Measurements from ENCODE around the gene TYMS. TPM values are rescaled to one million over a fixed set of nuclear protein-coding genes. Genes with fewer than 3 reads are reported as not detected.

TYMS gene
- total and polyA plus RNA-seq, 4 experiments from 2014 or later = 0.33 TPM; not detected in 3

DNA sequence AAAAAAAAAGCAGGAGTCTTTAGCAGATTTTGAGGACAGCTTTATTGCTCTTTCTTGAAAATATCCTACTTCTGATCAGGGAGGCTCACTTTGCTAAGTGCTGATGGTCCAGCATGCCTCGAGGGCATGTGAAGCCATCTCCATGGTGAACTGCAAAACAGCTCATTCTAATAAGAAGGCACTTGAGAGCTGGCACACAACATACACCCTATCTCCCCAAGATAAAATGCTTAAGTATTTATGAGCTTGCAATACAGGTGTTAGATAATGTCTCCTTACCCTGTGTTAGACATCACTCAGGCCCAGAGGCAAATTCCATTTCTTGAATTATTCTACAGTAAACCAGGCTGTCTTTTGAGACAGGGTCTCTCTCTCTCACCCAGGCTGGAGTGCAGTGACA is 52.3 kb downstream of the TYMS start:
- intact Hi-C loops (cut with micrococcal nuclease) = loop anchor here (2.0 to 10.0 kb wide), 2 partner anchors 55 to 85 kb away; partner anchors contain the start of gene TYMS
- Mint-ChIP-seq H3K4me1 (peaks cover 30 to 44% (median 36%) of the 10 kb centered on the region in 4 donors), H3K4me3 (peak overlapping the region in 4 of 8 donors; percentile 17 to 52 (median 34)), H3K9me3 (peaks cover 0 to 2% (median 0%) of the 10 kb centered on the region in 8 donors), H3K36me3 (peaks cover 21 to 31% of the 10 kb centered on the region in 2 donors), H3K27ac (peak overlapping the region in 5 of 7 donors; percentile 33 to 83 (median 54)), H3K27me3 (no peaks in the 10 kb centered on the region)
- H3K9me3 ChIP-seq (ENCODE audit: control insufficient read depth in 1 of 2, low read length in 2 of 2) = no peaks in the 10 kb centered on the region
- H3K27ac ChIP-seq (ENCODE audit: low read depth, low read length) = no peak overlapping the region
- H3K27me3 ChIP-seq (ENCODE audit: insufficient read depth, low read length) = no peaks in the 10 kb centered on the region
- H3K4me3 ChIP-seq (ENCODE audit: low read length in 2 of 2) = no peak overlapping the region
- peaks cover 22% of the 10 kb centered on the region for H3K4me1 ChIP-seq (ENCODE audit: insufficient read depth, low read length)
- H3K36me3 ChIP-seq (ENCODE audit: insufficient read depth, low read length) = peaks cover 13% of the 10 kb centered on the region
- no peak for DNase-seq
- ChIA-PET CTCF (ENCODE audit: partially characterized antibody) (interaction anchor here (1.4 to 1.5 kb wide), 2 partner anchors 121 to 130 kb away, joined by 3 to 5 read pairs; no protein-coding TSS in a partner anchor), POLR2A (ENCODE audit: partially characterized antibody) (interaction anchor here (0.7 to 2.3 kb wide), 2 partner anchors 103 to 120 kb away, joined by 3 to 8 read pairs; no protein-coding TSS in a partner anchor)

DNA sequence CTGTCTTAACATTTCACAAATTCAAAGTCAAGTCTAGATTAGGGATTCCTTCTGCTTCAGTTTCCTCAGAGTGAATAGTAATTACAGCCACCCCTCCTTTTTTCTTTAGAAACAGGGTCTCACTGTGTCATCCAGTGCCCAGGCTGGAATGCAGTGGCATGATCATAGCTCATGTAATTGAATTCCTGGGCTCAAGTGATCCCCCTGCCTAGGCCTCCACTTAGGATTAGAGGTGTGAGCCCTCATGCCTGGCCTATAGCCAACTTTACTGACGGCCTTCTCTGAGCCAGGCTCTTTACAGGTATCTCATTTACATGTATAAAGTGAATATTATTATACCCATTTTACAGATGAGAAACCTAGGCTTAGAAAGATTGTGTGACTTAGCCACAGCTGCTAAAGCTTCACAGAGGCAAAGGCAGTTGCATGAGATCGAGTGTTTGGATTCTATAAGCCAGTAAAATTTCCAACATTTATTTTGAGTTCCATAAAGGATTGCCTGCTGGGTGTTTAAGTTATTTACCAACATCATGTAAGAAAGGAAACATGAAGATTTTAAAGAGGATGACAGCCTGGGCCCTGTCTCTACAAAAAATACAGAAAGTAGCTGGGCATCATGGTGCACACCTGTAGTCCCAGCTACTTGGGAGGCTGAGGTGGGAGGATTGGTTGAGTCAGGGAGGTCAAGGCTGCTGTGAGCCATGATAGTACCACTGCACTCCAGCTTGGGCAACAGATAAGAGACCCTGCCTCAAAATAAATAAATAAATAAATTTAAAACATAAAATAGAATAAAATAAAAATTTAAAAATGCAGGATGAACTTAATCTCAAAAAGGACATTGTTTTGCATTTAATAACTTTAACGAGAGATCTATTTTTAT is 53.2 kb downstream of the TYMS start:
- Histone ChIP-seq H3K4me3 (ENCODE audit: low read length in 2 of 2) (peak overlapping the region; percentile 93), H3K4me1 (ENCODE audit: insufficient read depth, low read length) (peaks cover 22% of the 10 kb centered on the region), H3K36me3 (ENCODE audit: insufficient read depth, low read length) (peaks cover 10% of the 10 kb centered on the region), H3K9me3 (ENCODE audit: control insufficient read depth in 1 of 2, low read length in 2 of 2) (no peaks in the 10 kb centered on the region), H3K27ac (ENCODE audit: low read depth, low read length) (peak overlapping the region; percentile 73), H3K27me3 (ENCODE audit: insufficient read depth, low read length) (no peaks in the 10 kb centered on the region)
- H3K27ac Mint-ChIP-seq = peak overlapping the region in 6 of 7 donors; percentile 75 to 98 (median 95)
- peak overlapping the region; percentile 49 to 96 (median 92) for H3K4me3 Mint-ChIP-seq
- POLR2A ChIA-PET (ENCODE audit: partially characterized antibody) = interaction anchor here (0.7 to 2.3 kb wide), 2 partner anchors 102 to 119 kb away, joined by 3 to 8 read pairs; no protein-coding TSS in a partner anchor
- CTCF ChIA-PET (ENCODE audit: partially characterized antibody) = interaction anchor here (1.0 to 3.0 kb wide), 4 partner anchors 87 to 129 kb away, joined by 3 to 10 read pairs (median 4); no protein-coding TSS in a partner anchor
- H3K36me3 Mint-ChIP-seq = peaks cover 12 to 23% of the 10 kb centered on the region in 2 donors
- H3K27me3 Mint-ChIP-seq = no peaks in the 10 kb centered on the region
- peaks cover 0 to 7% (median 2%) of the 10 kb centered on the region in 8 donors for H3K9me3 Mint-ChIP-seq
- H3K4me1 Mint-ChIP-seq = peaks cover 24 to 44% (median 33%) of the 10 kb centered on the region in 4 donors
- intact Hi-C loops (cut with micrococcal nuclease) = loop anchor here (1.0 to 10.0 kb wide), 3 partner anchors 56 to 102 kb away; partner anchors contain the start of genes TYMS and YES1
- DNase-seq = no peak

DNA sequence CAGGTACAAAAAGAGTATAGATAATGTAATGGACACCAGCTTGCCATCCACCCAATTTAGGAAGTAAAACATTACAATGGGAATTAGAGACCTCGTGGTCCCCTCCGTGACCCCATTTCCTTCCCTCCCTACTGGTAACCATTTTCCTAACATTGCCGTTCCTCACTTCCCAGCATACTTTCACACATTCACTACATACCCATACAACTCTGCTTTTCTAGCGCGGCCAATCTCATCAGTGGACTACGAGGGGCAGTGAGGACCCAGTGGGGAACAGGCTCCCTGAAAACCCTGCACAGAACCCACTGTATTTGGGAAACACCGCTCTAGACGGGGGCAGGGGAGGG is 53.8 kb downstream of the TYMS start:
- peaks cover 0 to 7% (median 2%) of the 10 kb centered on the region in 8 donors for H3K9me3 Mint-ChIP-seq
- no peak for DNase-seq
- peak overlapping the region; percentile 94 to 98 (median 97) for H3K27ac Mint-ChIP-seq
- Histone ChIP-seq H3K9me3 (ENCODE audit: control insufficient read depth in 1 of 2, low read length in 2 of 2) (no peaks in the 10 kb centered on the region), H3K36me3 (ENCODE audit: insufficient read depth, low read length) (peaks cover 5% of the 10 kb centered on the region), H3K4me1 (ENCODE audit: insufficient read depth, low read length) (peaks cover 22% of the 10 kb centered on the region), H3K4me3 (ENCODE audit: low read length in 2 of 2) (peak overlapping the region; percentile 93), H3K27me3 (ENCODE audit: insufficient read depth, low read length) (no peaks in the 10 kb centered on the region), H3K27ac (ENCODE audit: low read depth, low read length) (peak overlapping the region; percentile 73)
- H3K4me3 Mint-ChIP-seq = peak overlapping the region; percentile 79 to 96 (median 92)
- H3K36me3 Mint-ChIP-seq = peaks cover 12 to 17% of the 10 kb centered on the region in 2 donors
- ChIA-PET POLR2A (ENCODE audit: partially characterized antibody) (interaction anchor here (2.3 kb wide), 1 partner anchor 102 kb away, joined by 8 read pairs; no protein-coding TSS in a partner anchor), CTCF (ENCODE audit: partially characterized antibody) (interaction anchor here (1.0 to 3.0 kb wide), 3 partner anchors 87 to 128 kb away, joined by 3 to 10 read pairs (median 4); no protein-coding TSS in a partner anchor)
- intact Hi-C loops (cut with micrococcal nuclease) = loop anchor here (1.0 to 10.0 kb wide), 3 partner anchors 56 to 101 kb away; partner anchors contain the start of genes TYMS and YES1
- H3K4me1 Mint-ChIP-seq = peaks cover 22 to 41% (median 33%) of the 10 kb centered on the region in 4 donors
- no peaks in the 10 kb centered on the region for H3K27me3 Mint-ChIP-seq

DNA sequence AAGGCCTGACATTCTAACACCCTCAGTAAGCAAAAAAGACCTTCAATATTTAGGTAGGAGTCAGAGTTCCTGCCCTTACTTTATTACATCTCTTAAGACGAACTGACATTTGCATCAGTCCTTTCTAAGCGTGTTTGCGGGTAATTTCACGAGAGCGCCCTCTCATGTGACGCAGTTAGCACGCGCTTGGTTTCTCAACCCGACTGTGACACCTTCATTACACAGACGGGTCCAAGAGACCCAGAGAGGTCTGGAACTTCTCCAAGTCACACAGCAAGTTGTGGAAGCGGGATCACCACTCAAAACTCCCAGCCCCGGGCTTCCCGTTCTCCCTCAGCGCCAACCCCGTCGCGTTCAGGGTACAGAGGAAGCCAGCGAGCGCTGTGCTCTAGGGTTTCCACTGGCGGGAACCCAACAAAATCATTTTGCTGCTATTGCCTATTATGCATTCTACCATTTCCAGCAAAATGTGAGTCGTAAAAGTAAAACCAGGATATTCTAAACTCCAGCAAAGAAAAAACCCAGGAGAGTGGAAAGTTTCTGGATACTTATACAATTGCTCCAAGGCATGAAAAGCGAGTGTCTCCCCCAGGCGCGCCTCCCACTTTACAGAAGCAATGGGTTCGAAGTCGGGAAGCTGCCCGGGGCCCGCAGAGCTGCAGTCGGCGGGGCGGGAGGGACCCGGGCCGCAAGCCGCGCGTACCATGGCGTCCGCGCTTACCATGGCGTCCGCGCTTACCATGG is 54.4 kb downstream of the TYMS start:
- peaks cover 20 to 38% (median 30%) of the 10 kb centered on the region in 4 donors for H3K4me1 Mint-ChIP-seq
- peak overlapping the region; percentile 94 to 98 (median 97) for H3K27ac Mint-ChIP-seq
- Histone ChIP-seq H3K4me3 (ENCODE audit: low read length in 2 of 2) (peak overlapping the region; percentile 93), H3K4me1 (ENCODE audit: insufficient read depth, low read length) (peaks cover 22% of the 10 kb centered on the region), H3K36me3 (ENCODE audit: insufficient read depth, low read length) (peaks cover 3% of the 10 kb centered on the region), H3K9me3 (ENCODE audit: control insufficient read depth in 1 of 2, low read length in 2 of 2) (no peaks in the 10 kb centered on the region), H3K27me3 (ENCODE audit: insufficient read depth, low read length) (no peaks in the 10 kb centered on the region), H3K27ac (ENCODE audit: low read depth, low read length) (peak overlapping the region; percentile 73)
- DNase-seq = peak; percentile 74 to 83 (median 79)
- ChIA-PET POLR2A (ENCODE audit: partially characterized antibody) (interaction anchor here (0.8 to 2.3 kb wide), 6 partner anchors 30 to 119 kb away, joined by 3 to 8 read pairs (median 4); partner anchors contain the start of gene TYMS), CTCF (ENCODE audit: partially characterized antibody) (interaction anchor here (0.8 to 3.0 kb wide), 7 partner anchors 12 to 127 kb away, joined by 3 to 10 read pairs (median 3); no protein-coding TSS in a partner anchor)
- H3K9me3 Mint-ChIP-seq = peaks cover 0 to 7% (median 2%) of the 10 kb centered on the region in 8 donors
- peak overlapping the region; percentile 79 to 96 (median 92) for H3K4me3 Mint-ChIP-seq
- H3K27me3 Mint-ChIP-seq = no peaks in the 10 kb centered on the region
- peaks cover 9 to 14% of the 10 kb centered on the region in 2 donors for H3K36me3 Mint-ChIP-seq
- intact Hi-C loops (cut with micrococcal nuclease) = loop anchor here (1.0 to 10.0 kb wide), 6 partner anchors 57 to 554 kb away; partner anchors contain the start of genes TYMS, USP14 and YES1

DNA sequence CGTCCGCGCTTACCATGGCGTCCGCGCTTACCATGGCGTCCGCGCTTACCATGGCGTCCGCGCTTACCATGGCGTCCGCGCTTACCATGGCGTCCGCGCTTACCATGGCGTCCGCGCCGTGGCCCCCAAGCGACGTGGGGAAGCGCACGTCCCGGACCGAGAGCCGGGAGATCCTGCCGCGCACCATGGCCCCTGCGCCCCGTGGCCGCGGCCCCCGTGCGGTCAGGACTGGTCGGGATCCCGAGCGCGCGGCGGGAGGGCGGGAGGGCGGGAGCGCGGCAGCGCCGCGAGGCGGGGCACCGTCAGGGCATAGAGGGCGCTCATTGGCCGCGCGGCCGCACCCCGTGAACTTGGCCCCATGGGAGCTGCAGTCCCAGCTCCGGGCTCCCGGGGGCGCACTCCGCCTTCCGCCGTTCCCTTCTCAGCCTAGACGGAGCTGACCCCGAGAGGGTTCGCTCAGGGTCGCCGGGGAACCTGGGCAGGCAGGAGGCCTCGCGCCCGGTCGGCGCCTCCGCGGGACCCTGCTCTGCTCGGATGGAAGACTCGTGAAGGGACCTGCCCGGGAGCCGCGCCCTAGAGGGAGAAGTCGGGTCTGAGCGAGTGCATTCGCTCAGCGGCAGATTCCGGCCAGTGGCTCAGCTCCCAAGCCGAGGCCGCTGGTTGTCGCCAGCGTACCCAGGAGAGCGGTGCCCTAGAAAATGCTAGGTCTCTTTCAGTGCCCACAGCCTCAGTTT is 55.1 kb downstream of the TYMS start, which contains the start of gene ENOSF1:
Gene ENOSF1, minus strand, starts transcription at position 230 of the 734 bp plus-strand sequence. Its CDS starts 43 bp downstream, at position 187.
- Mint-ChIP-seq H3K27ac (peak within 1 kb of the TSS; percentile 94 to 98 (median 97)), H3K27me3 (no peaks in the 10 kb centered on the region), H3K36me3 (peaks cover 9 to 14% of the 10 kb centered on the region in 2 donors), H3K4me1 (peaks cover 20 to 38% (median 29%) of the 10 kb centered on the region in 4 donors), H3K4me3 (peak within 1 kb of the TSS; percentile 79 to 96 (median 92)), H3K9me3 (peaks cover 0 to 7% (median 2%) of the 10 kb centered on the region in 8 donors)
- Histone ChIP-seq H3K4me3 (ENCODE audit: low read length in 2 of 2) (peak within 1 kb of the TSS; percentile 93), H3K27ac (ENCODE audit: low read depth, low read length) (peak within 1 kb of the TSS; percentile 73), H3K4me1 (ENCODE audit: insufficient read depth, low read length) (peaks cover 22% of the 10 kb centered on the region), H3K36me3 (ENCODE audit: insufficient read depth, low read length) (peaks cover 3% of the 10 kb centered on the region), H3K27me3 (ENCODE audit: insufficient read depth, low read length) (no peaks in the 10 kb centered on the region), H3K9me3 (ENCODE audit: control insufficient read depth in 1 of 2, low read length in 2 of 2) (no peaks in the 10 kb centered on the region)
- ChIA-PET POLR2A (ENCODE audit: partially characterized antibody) (interaction anchor here (0.5 to 1.4 kb wide), 7 partner anchors 31 to 119 kb away, joined by 3 to 7 read pairs (median 3); partner anchors contain the start of gene TYMS), CTCF (ENCODE audit: partially characterized antibody) (interaction anchor here (0.8 to 3.0 kb wide), 7 partner anchors 12 to 127 kb away, joined by 3 to 10 read pairs (median 3); no protein-coding TSS in a partner anchor)
- intact Hi-C loops (cut with micrococcal nuclease) = loop anchor here (1.0 to 10.0 kb wide), 4 partner anchors 58 to 554 kb away; partner anchors contain the start of genes TYMS and USP14
- DNase-seq = peak; percentile 73 to 82 (median 77)
